GM12878 (cell line): Measurements from ENCODE around the gene NFATC3. TPM values are rescaled to one million over a fixed set of nuclear protein-coding genes. Genes with fewer than 3 reads are reported as not detected.

Experiments
- CHD2 ChIP-seq: IDR thresholded peaks from 2 replicates; pipeline ENCODE4 v1.6.1; 2011; ENCODE audit warnings: low read depth, low read length, improper control_type of control experiment, borderline replicate concordance
- EGR1 ChIP-seq, 2 experiments: IDR thresholded peaks; 1 replicate in 1 of 2; 2 replicates in 1 of 2; pipeline ENCODE4 v1.6.1; 2011 to 2012; ENCODE audit warnings: low read depth in 2 of 2, low read length in 2 of 2, borderline replicate concordance in 1 of 2, mild to moderate bottlenecking in 1 of 2, moderate library complexity in 1 of 2
- EP300 ChIP-seq, 2 experiments: fragments of 150-350 bp in 1 of 2; IDR thresholded peaks; 2 replicates each; pipeline ENCODE4 v1.6.1; 2011 to 2012; ENCODE audit warnings: low read depth in 2 of 2, low read length in 2 of 2, borderline replicate concordance in 1 of 2, improper control_type of control experiment in 1 of 2, inconsistent platforms in 1 of 2; ENCODE audit not compliant: control insufficient read depth in 1 of 2
- ESRRA ChIP-seq: IDR thresholded peaks from 2 replicates; pipeline ENCODE4 v1.6.1; 2012; ENCODE audit warnings: mild to moderate bottlenecking, low read length, improper control_type of control experiment
- IKZF1 ChIP-seq: fragments of 450-650 bp; conservative IDR thresholded peaks from 2 replicates; pipeline ENCODE4 v1.6.1; 2017; ENCODE audit warnings: antibody characterized with exemption, mild to moderate bottlenecking
- JUND ChIP-seq: IDR thresholded peaks from 2 replicates; pipeline ENCODE4 v1.6.1; 2012; ENCODE audit warnings: low read depth, mild to moderate bottlenecking, low read length, improper control_type of control experiment, moderate library complexity
- KDM1A ChIP-seq: fragments of 200-600 bp; sonication (generic); IDR thresholded peaks from 2 replicates; pipeline ENCODE4 v1.6.1; 2016; ENCODE audit warnings: borderline replicate concordance
- MTA2 ChIP-seq: fragments of 450-650 bp; IDR thresholded peaks from 2 replicates; pipeline ENCODE4 v1.6.1; 2016; ENCODE audit warnings: low read depth, mild to moderate bottlenecking, moderate library complexity
- NRF1 ChIP-seq: conservative IDR thresholded peaks from 2 replicates; pipeline ENCODE4 v1.6.1; 2011; ENCODE audit warnings: mild to moderate bottlenecking, low read depth, low read length, improper control_type of control experiment
- POLR2AphosphoS2 ChIP-seq: IDR thresholded peaks from 2 replicates; pipeline ENCODE4 v1.6.1; 2011; ENCODE audit warnings: low read depth, mild to moderate bottlenecking, low read length, improper control_type of control experiment, moderate library complexity
- PRDM15 ChIP-seq: fragments of 450-650 bp; formaldehyde crosslinking; IDR thresholded peaks from 2 replicates; pipeline ENCODE4 v1.4.0; 2020; ENCODE audit warnings: mild to moderate bottlenecking, moderate library complexity
- RFX5 ChIP-seq: IDR thresholded peaks from 2 replicates; pipeline ENCODE4 v1.6.1; 2011; ENCODE audit warnings: low read depth, low read length, improper control_type of control experiment
- SIN3A ChIP-seq: IDR thresholded peaks from 2 replicates; pipeline ENCODE4 v1.6.1; 2012; ENCODE audit warnings: low read depth, low read length, improper control_type of control experiment
- SMC3 ChIP-seq: IDR thresholded peaks from 2 replicates; pipeline ENCODE4 v1.6.1; 2011; ENCODE audit warnings: low read length, improper control_type of control experiment, borderline replicate concordance
- TAF1 ChIP-seq: IDR thresholded peaks from 2 replicates; pipeline ENCODE4 v1.6.1; 2011; ENCODE audit warnings: mild to moderate bottlenecking, low read depth, low read length, borderline replicate concordance
- USF1 ChIP-seq: IDR thresholded peaks from 2 replicates; pipeline ENCODE4 v1.6.1; 2011; ENCODE audit warnings: borderline replicate concordance, low read depth, mild to moderate bottlenecking, moderate library complexity, mixed read lengths, low read length; ENCODE audit not compliant: insufficient read depth; ENCODE audit errors: extremely low read length
- YY1 ChIP-seq: IDR thresholded peaks from 2 replicates; pipeline ENCODE4 v1.6.1; 2011; ENCODE audit warnings: low read depth, mild to moderate bottlenecking, low read length
- ZBTB4 ChIP-seq: fragments of 450-650 bp; formaldehyde crosslinking; IDR thresholded peaks from 2 replicates; pipeline ENCODE4 v1.4.0; 2022; ENCODE audit warnings: mild to moderate bottlenecking, moderate library complexity
- ZNF217 ChIP-seq: fragments of 450-650 bp; IDR thresholded peaks from 2 replicates; pipeline ENCODE4 v1.6.1; 2017; ENCODE audit warnings: antibody characterized with exemption, mild to moderate bottlenecking
- ZSCAN29 ChIP-seq: fragments of 450-650 bp; IDR thresholded peaks from 2 replicates; pipeline ENCODE4 v1.6.1; 2017; ENCODE audit warnings: mild to moderate bottlenecking, moderate library complexity
- polyA plus RNA-seq, 11 experiments: library from polyadenylated mRNA; depleted of rRNA in 4 of 11; unstranded in 6 of 11; stranded (reverse) in 5 of 11; fragments of >200 nt; fragmentation: Nextera tagmentation in 4 of 11; fragmentation: Illumina TruSeq in 1 of 11; extraction: Ambion mirVana in 4 of 11; extraction: Trizol in 1 of 11; gene quantifications; 1 replicate in 1 of 11; 2 replicates in 10 of 11; pipeline versions ENCODE4 v1.2.1 to v1.2.3, GENCODE V29; 2011 to 2016; ENCODE audit warnings: inconsistent platforms in 2 of 11, missing spikeins in 2 of 11, low read depth in 1 of 11
- total RNA-seq, 4 experiments: library from RNA; depleted of rRNA in 3 of 4; stranded (reverse); fragments of >200 nt in 3 of 4; fragmentation: Illumina TruSeq in 1 of 4; extraction: Trizol in 1 of 4; gene quantifications; 2 replicates each; pipeline versions ENCODE4 v1.2.1 to v1.2.3, GENCODE V29; 2013 to 2021
- TF ChIP-seq, protein P1 (sequence below): IDR thresholded peaks from 2 replicates; pipeline ENCODE4 v1.6.1; 2012; ENCODE audit warnings: low read depth, low read length, improper control_type of control experiment

Gene NFATC3
- total and polyA plus RNA-seq, 10 of the 15 experiments (the other 5 are each of a cell fraction or from before 2014, with no cell fraction given) = 4.2 to 37.6 (median 24.9) TPM

DNA sequence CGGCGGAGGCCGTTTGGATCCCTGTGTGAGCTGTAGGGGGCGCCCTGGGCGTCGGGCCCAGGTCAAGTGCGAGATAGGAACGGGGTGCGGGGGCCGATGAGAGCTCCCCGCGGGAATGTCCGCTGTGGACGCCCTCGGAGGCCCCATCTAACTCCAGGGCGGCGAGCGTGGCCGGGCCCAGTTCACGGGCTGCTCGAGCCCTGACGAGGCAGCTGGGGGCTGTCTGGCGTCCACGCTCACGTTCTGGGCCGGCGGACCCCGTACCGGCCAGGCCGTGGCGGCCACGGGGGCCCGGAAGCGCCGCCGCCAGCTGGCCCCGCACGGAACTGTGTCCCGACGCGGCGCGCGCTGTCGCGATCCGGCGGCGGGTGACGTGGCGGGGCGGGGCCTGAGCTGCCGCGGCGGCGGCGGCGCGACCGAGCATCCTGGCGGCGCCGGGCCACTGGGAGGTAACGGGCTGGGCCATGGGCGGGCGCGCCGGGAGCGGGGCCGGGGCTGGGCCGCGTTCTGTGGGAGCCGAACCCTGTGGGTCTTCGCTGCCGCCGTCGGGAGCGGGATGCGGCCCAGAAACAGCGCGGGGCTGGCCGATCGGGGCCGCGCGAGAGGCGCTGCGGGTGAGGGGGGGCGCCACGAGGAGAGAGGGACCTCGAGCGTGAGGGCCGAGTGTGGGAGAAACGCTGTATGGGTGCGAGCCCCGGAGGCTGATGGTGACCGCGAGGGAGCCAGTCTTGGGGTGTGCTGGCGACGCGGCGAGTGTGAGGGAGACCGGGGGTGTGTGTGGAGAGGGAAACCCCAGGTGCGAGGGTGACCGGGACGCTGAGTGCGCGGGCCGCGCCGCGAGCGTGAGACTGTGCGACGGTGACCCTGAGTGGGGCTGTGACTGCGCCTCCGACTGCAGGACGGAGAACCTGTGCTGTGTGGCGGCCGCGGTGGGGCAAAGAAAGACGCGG, 179.2 kb downstream of the NFATC3 start, which contains the start of gene SLC7A6 (continued):
- TF ChIP-seq JUND = no peak
- TF ChIP-seq USF1 = no peak
- no peak for TF ChIP-seq MTA2
- no peak for TF ChIP-seq RFX5
- no peak for TF ChIP-seq TAF1
- no peak for TF ChIP-seq ESRRA
- TF ChIP-seq POLR2AphosphoS2 = no peak
- peak; percentile 58 for TF ChIP-seq SMC3
- TF ChIP-seq PRDM15 (CRISPR knock-in tag) = no peak
- no peak for TF ChIP-seq ZBTB4 (CRISPR knock-in tag)
- TF ChIP-seq, protein P1, sequence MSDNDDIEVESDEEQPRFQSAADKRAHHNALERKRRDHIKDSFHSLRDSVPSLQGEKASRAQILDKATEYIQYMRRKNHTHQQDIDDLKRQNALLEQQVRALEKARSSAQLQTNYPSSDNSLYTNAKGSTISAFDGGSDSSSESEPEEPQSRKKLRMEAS = 0 out of 2 replicates have a peak, but pooled peaks have one; percentile 47
- TF ChIP-seq CHD2 = peak; percentile 61; the same call in 1 of the 2 replicates
- peak; percentile 67 for TF ChIP-seq SIN3A
- 0 out of 2 replicates have a peak, but pooled peaks have one; percentile 42 for TF ChIP-seq YY1
- TF ChIP-seq NRF1 = no peak
- TF ChIP-seq ZNF217 = 0 out of 2 replicates have a peak, but pooled peaks have one; percentile 68
- no peak for TF ChIP-seq EP300 (IDR thresholded peaks at IDR 0.05; ENCODE audit: borderline replicate concordance in 1 of 2, control insufficient read depth in 1 of 2, low read depth in 2 of 2, low read length in 2 of 2)
- TF ChIP-seq KDM1A = no peak
- TF ChIP-seq IKZF1 = peak; percentile 91
- no peak for TF ChIP-seq ZSCAN29
- peak in 1 of 2 experiments; percentile 78; a peak in 2 of 3 replicates for TF ChIP-seq EGR1 (IDR thresholded peaks at IDR 0.05; ENCODE audit: borderline replicate concordance in 1 of 2, low read depth in 2 of 2, low read length in 2 of 2)
